HG03066 (cell line): ENCODE measurements around the gene EFTUD2.

Experiments used
- ATAC-seq: cut with Tn5 transposase; IDR thresholded peaks from one replicate; pipeline ENCODE4 v1.9.1; 2021; ENCODE audit warnings: low read depth; ENCODE audit not compliant: unreplicated experiment

The EFTUD2 gene

GRCh38 chr17:44912763-44913544, 13.7 kb upstream of the EFTUD2 start:
- no peak for ATAC-seq

- ATAC-seq = no peak
Observed at GRCh38 chr17:44911133-44912001, 12.1 kb upstream of the EFTUD2 start.

- no peak for ATAC-seq
Observed at GRCh38 chr17:44910231-44911106, 11.2 kb upstream of the EFTUD2 start.

- ATAC-seq = no peak
Observed at GRCh38 chr17:44909681-44910144, 10.5 kb upstream of the EFTUD2 start.

GRCh38 chr17:44908761-44909326, 9.6 kb upstream of the EFTUD2 start:
- no peak for ATAC-seq

GRCh38 chr17:44907729-44908470, 8.7 kb upstream of the EFTUD2 start:
- no peak for ATAC-seq

- ATAC-seq = no peak
Observed at GRCh38 chr17:44906763-44907728, 7.8 kb upstream of the EFTUD2 start.

GRCh38 chr17:44906010-44906646, 6.9 kb upstream of the EFTUD2 start:
- no peak for ATAC-seq

GRCh38 chr17:44905006-44906000, 6.1 kb upstream of the EFTUD2 start:
- ATAC-seq = no peak

GRCh38 chr17:44904001-44904984, 5.0 kb upstream of the EFTUD2 start:
- no peak for ATAC-seq

- no peak for ATAC-seq
Observed at GRCh38 chr17:44903012-44903685, 3.9 kb upstream of the EFTUD2 start.

- no peak for ATAC-seq
Observed at GRCh38 chr17:44902135-44902760, 3.0 kb upstream of the EFTUD2 start.

GRCh38 chr17:44901411-44901921, 2.2 kb upstream of the EFTUD2 start:
- ATAC-seq = no peak

- no peak for ATAC-seq
Observed at GRCh38 chr17:44900894-44901293, 1.6 kb upstream of the EFTUD2 start.

GRCh38 chr17:44898768-44899073, 524 bp downstream of the EFTUD2 start:
- no peak for ATAC-seq
